Measurements from ENCODE around the gene BEST4. TPM values are rescaled to one million over a fixed set of nuclear protein-coding genes. Genes with fewer than 3 reads are reported as not detected.

BEST4 gene
- total and polyA plus RNA-seq, 2 of the 13 experiments (the other 11 are each of a cell fraction or from before 2014, with no cell fraction given) = 0.77 to 1.4 TPM

GRCh38 chr1:44784094-44785028, 3.6 kb downstream of the BEST4 start (continued):
- TF ChIP-seq POLR2AphosphoS5 (IDR thresholded peaks at IDR 0.05; ENCODE audit: low read depth, low read length) = peak; percentile 55
- TF ChIP-seq FOSL2 (CRISPR knock-in tag; IDR thresholded peaks at IDR 0.05) = 0 out of 2 replicates have a peak, but pooled peaks have one; percentile 11
- TF ChIP-seq REPIN1 (CRISPR knock-in tag; IDR thresholded peaks at IDR 0.05; ENCODE audit: borderline replicate concordance, low read depth) = peak; percentile 27; the same call in 1 of the 2 replicates
- peak; percentile 88 for TF ChIP-seq GZF1 (CRISPR knock-in tag; IDR thresholded peaks at IDR 0.05)
- no peak for TF ChIP-seq ZNF20 (CRISPR knock-in tag; IDR thresholded peaks at IDR 0.05)
- TF ChIP-seq ZNF484 (CRISPR knock-in tag; IDR thresholded peaks at IDR 0.05; ENCODE audit: borderline replicate concordance, low read depth) = no peak
- no peak for TF ChIP-seq TCF7L2 (IDR thresholded peaks at IDR 0.05; ENCODE audit: low read depth, low read length)
- TF ChIP-seq KLF12 (CRISPR knock-in tag; IDR thresholded peaks at IDR 0.05; ENCODE audit: borderline replicate concordance) = peak; percentile 73; the same call in 1 of the 2 replicates
- no peak for TF ChIP-seq ZNF773 (CRISPR knock-in tag; IDR thresholded peaks at IDR 0.05; ENCODE audit: borderline replicate concordance)
- TF ChIP-seq GLMP (CRISPR knock-in tag; IDR thresholded peaks at IDR 0.05; ENCODE audit: borderline replicate concordance) = no peak
- 0 out of 2 replicates have a peak, but pooled peaks have one; percentile 30 for TF ChIP-seq RARA (CRISPR knock-in tag; IDR thresholded peaks at IDR 0.05)
- 0 out of 2 replicates have a peak, but pooled peaks have one; percentile 22 for TF ChIP-seq ZBTB14 (CRISPR knock-in tag; IDR thresholded peaks at IDR 0.05)
- peak; percentile 68 for TF ChIP-seq MEIS2 (CRISPR knock-in tag; IDR thresholded peaks at IDR 0.05)
- TF ChIP-seq PAX8 (CRISPR knock-in tag; IDR thresholded peaks at IDR 0.05; ENCODE audit: borderline replicate concordance) = no peak; the same call in 1 of the 2 replicates
- no peak for TF ChIP-seq POLR2AphosphoS2 (IDR thresholded peaks at IDR 0.05; ENCODE audit: low read depth, low read length)
- TF ChIP-seq ZNF136 (CRISPR knock-in tag; IDR thresholded peaks at IDR 0.05; ENCODE audit: low read depth) = 0 out of 2 replicates have a peak, but pooled peaks have one; percentile 43
- no peak for TF ChIP-seq SMAD3 (CRISPR knock-in tag; IDR thresholded peaks at IDR 0.05)
- no peak for TF ChIP-seq ELF4 (CRISPR knock-in tag; IDR thresholded peaks at IDR 0.05; ENCODE audit: borderline replicate concordance)
- TF ChIP-seq ISL2 (CRISPR knock-in tag; IDR thresholded peaks at IDR 0.05) = 0 out of 2 replicates have a peak, but pooled peaks have one; percentile 11
- TF ChIP-seq ZNF878 (CRISPR knock-in tag; IDR thresholded peaks at IDR 0.05) = no peak
- no peak for TF ChIP-seq KLF15 (CRISPR knock-in tag; IDR thresholded peaks at IDR 0.05; ENCODE audit: borderline replicate concordance)
- no peak for TF ChIP-seq ZMYM2 (CRISPR knock-in tag; IDR thresholded peaks at IDR 0.05)
- TF ChIP-seq PRMT3 (CRISPR knock-in tag; IDR thresholded peaks at IDR 0.05; ENCODE audit: borderline replicate concordance, low read depth) = 0 out of 2 replicates have a peak, but pooled peaks have one; percentile 51
- peak; percentile 53; the same call in 1 of the 2 replicates for TF ChIP-seq TARDBP (CRISPR knock-in tag; IDR thresholded peaks at IDR 0.05)
- TF ChIP-seq HMG20A (CRISPR knock-in tag; IDR thresholded peaks at IDR 0.05; ENCODE audit: borderline replicate concordance) = no peak
- no peak for TF ChIP-seq ARID3A (IDR thresholded peaks at IDR 0.05; ENCODE audit: low read depth, low read length)
- no peak for TF ChIP-seq NCOA1 (CRISPR knock-in tag; IDR thresholded peaks at IDR 0.05)

Measured in HepG2 (cell line).